ENCODE measurements around the gene IRAK2.

Gene IRAK2

DNA sequence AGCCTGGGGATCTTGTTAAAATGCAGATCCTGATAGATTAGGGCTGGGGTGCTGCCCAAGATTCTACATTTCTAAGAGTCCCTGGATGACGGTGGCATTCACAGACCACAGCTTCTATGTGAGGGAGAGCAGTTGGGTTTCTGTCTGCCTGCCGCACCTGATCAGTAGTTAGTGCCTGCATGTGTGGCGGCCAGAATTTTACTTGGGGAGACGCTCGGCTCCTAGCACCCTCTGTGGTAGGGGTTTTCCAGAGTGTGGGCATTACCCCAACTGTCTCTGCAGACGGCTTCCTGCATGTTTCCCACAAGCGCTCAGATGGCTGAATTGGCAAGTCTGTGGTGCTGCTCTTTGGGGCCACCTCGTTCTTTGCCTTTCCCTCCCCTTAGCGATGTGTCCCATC is 119.8 kb downstream of the IRAK2 start:
- no peaks in the 10 kb centered on the region for H3K27me3 ChIP-seq (replicated peaks; ENCODE audit: control insufficient read depth, insufficient read depth, low read length)
- peaks cover 26% of the 10 kb centered on the region for H3K36me3 ChIP-seq (ENCODE audit: control insufficient read depth, insufficient read depth, low read length)
- TF ChIP-seq CTCF (IDR thresholded peaks at IDR 0.05; ENCODE audit: insufficient read depth, low read length, poor library complexity, severe bottlenecking) = no peak
- no peak overlapping the region for H3K4me3 ChIP-seq (replicated peaks; ENCODE audit: low read depth, low read length)
- no peak for DNase-seq (ENCODE audit: extremely low read depth, insufficient read length)

DNA sequence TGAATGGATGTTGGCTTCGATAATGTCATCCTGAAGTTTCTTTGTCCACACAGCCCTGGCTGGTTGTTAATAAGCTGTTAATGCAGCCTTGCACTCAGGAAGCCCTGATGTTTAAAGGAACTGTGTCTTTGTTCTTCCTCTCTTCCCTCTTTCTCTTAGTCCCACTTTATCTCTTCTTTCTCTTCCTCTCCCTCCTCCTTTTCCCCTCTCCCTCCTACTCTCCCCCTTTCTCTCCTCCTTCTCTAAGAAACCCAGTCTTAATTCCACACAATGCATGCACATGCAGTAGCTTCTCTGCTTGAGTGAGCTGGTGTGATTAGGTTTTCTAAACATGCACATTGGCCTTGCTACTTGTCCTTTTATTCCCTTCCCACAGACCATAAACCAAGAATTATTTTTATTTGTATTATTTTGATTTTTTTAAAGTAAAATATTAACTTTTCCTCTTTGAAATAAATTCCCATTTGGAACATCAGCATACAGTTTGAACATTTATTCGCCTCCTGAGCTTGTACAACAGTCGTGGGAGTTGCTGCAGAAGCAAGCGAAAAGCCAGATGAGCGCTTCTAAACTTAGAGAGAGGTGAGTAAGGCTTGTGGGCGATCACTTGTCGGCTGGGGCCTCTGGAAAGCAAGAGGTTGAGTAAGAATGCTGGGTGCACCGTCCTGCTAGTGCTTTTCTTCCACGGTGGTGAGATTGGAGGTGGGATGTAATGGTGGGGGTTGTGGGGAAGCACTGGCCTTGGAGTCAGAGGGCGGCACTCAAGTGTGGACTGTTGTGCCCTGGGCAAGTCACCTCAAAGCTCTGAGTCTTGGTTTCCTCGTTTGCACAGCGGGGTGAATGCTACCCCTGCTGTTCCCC is 120.8 kb downstream of the IRAK2 start:
- Histone ChIP-seq H3K4me3 (replicated peaks; ENCODE audit: low read depth, low read length) (no peak overlapping the region), H3K36me3 (ENCODE audit: control insufficient read depth, insufficient read depth, low read length) (peaks cover 24% of the 10 kb centered on the region), H3K27me3 (replicated peaks; ENCODE audit: control insufficient read depth, insufficient read depth, low read length) (no peaks in the 10 kb centered on the region)
- no peak for TF ChIP-seq CTCF (IDR thresholded peaks at IDR 0.05; ENCODE audit: insufficient read depth, low read length, poor library complexity, severe bottlenecking)
- no peak for DNase-seq (ENCODE audit: extremely low read depth, insufficient read length)

DNA sequence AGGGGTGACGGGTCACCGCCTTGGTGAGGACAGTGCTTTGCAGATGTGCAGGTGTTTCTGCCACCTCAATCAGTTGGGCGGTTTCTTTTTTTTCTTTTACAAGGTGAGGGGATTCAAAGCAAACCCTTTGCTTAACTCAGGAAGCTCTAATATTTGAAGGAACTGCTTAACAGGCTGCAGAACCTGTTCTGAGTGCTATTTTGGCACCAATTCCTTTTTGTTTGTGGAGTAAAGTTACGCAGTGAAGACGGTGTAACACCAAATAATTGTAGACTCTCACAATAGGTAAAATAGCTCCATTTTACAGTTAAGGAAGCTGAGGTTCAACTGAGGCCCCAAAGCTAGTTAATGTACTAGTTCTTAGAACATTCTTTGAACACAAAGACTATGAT is 121.4 kb downstream of the IRAK2 start:
- Histone ChIP-seq H3K4me3 (replicated peaks; ENCODE audit: low read depth, low read length) (no peak overlapping the region), H3K27me3 (replicated peaks; ENCODE audit: control insufficient read depth, insufficient read depth, low read length) (no peaks in the 10 kb centered on the region), H3K36me3 (ENCODE audit: control insufficient read depth, insufficient read depth, low read length) (peaks cover 21% of the 10 kb centered on the region)
- DNase-seq (ENCODE audit: extremely low read depth, insufficient read length) = no peak
- no peak for TF ChIP-seq CTCF (IDR thresholded peaks at IDR 0.05; ENCODE audit: insufficient read depth, low read length, poor library complexity, severe bottlenecking)

DNA sequence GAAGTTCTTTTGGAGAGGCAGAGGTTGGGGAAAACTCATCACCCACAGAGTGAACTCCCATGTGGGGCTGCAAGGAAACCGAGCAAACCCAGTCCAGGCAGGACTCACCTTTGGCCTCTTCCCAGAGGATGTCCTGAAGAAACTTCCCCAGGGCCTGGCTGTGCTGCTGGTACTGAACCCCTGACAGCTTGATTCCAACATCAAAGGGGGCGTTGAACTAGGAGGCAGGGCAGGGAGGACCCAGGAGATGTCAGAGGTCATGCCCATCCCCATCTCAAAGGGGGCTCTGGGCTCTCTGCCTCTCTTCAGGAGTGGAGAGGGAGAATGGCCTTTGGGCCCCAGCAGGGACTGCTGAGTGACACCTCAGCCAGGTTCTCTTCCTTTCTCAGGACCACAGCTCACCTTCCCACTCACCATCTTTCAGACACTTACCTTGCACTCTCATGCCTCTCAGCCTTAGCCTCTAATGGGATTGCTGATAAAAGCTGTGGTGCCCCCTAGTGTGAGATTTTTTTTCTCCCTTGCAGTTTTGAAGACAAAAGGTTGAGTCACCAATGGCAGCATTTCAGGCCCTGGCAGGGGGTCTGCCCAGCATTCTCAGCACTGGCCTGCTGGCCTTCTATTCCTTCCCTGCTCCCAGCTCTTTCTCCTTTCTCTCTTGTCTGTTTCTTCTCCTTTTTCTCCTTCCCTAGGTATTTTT is 122.0 kb downstream of the IRAK2 start:
- DNase-seq (ENCODE audit: extremely low read depth, insufficient read length) = no peak
- Histone ChIP-seq H3K27me3 (replicated peaks; ENCODE audit: control insufficient read depth, insufficient read depth, low read length) (no peaks in the 10 kb centered on the region), H3K4me3 (replicated peaks; ENCODE audit: low read depth, low read length) (no peak overlapping the region), H3K36me3 (ENCODE audit: control insufficient read depth, insufficient read depth, low read length) (peaks cover 21% of the 10 kb centered on the region)
- peak; percentile 70 for TF ChIP-seq CTCF (IDR thresholded peaks at IDR 0.05; ENCODE audit: insufficient read depth, low read length, poor library complexity, severe bottlenecking)

- H3K36me3 ChIP-seq (ENCODE audit: control insufficient read depth, insufficient read depth, low read length) = peaks cover 21% of the 10 kb centered on the region
- H3K27me3 ChIP-seq (replicated peaks; ENCODE audit: control insufficient read depth, insufficient read depth, low read length) = no peaks in the 10 kb centered on the region
- no peak for DNase-seq (ENCODE audit: extremely low read depth, insufficient read length)
- H3K4me3 ChIP-seq (replicated peaks; ENCODE audit: low read depth, low read length) = no peak overlapping the region
- TF ChIP-seq CTCF (IDR thresholded peaks at IDR 0.05; ENCODE audit: insufficient read depth, low read length, poor library complexity, severe bottlenecking) = no peak
These were observed 123.3 kb downstream of the IRAK2 start for GRCh38 chr3:10287936-10288574.
